Right atrium auricular region (tissue), 2 donors: ENCODE results near the gene SMIM35. TPM values are rescaled to one million over a fixed set of nuclear protein-coding genes. Genes with fewer than 3 reads are reported as not detected.

Experiments
- DNase-seq: peaks from one replicate; pipeline ENCODE4 v3.0.0-alpha.2; 2019; ENCODE audit warnings: low spot score
- H3K27ac ChIP-seq, 2 donors: fragments of 200-600 bp; sonication (generic); 1 replicate in 1 of 2; 2 replicates in 1 of 2; pipeline ENCODE4 v1.5.1; 2016 to 2019
- H3K27me3 ChIP-seq, 2 donors: fragments of 200-600 bp; sonication (generic); one replicate each; pipeline versions ENCODE4 v1.5.1 to v1.6.0; 2017 to 2019
- H3K36me3 ChIP-seq: fragments of 200-600 bp; sonication (generic); one replicate; pipeline ENCODE4 v1.5.1; 2016
- H3K4me1 ChIP-seq, 2 donors: fragments of 200-600 bp; sonication (generic); one replicate each; pipeline versions ENCODE4 v1.5.1 to v1.6.0; 2017 to 2019
- H3K4me3 ChIP-seq, 2 donors: fragments of 200-600 bp; sonication (generic); 1 replicate in 1 of 2; 2 replicates in 1 of 2; pipeline ENCODE4 v1.5.1; 2017 to 2019; ENCODE audit warnings: mild to moderate bottlenecking in 1 of 2, moderate library complexity in 1 of 2
- H3K9me3 ChIP-seq, 2 donors: fragments of 200-600 bp; sonication (generic); one replicate each; pipeline ENCODE4 v1.5.1; 2019
- CTCF ChIP-seq, 2 donors: fragments of 200-600 bp; sonication (generic); IDR thresholded peaks; one replicate each; pipeline ENCODE4 v1.5.1; 2019; ENCODE audit warnings: antibody characterized with exemption in 2 of 2
- total RNA-seq, 2 donors: library from RNA; depleted of rRNA; stranded (reverse); fragments of >200 nt; gene quantifications; one replicate each; pipeline ENCODE4 v1.1.0, GENCODE V29; 2016

The SMIM35 gene
- total RNA-seq, 2 donors from 2014 or later = not detected

- Histone ChIP-seq H3K36me3 (no peaks in the 10 kb centered on the region), H3K27ac (no peak overlapping the region), H3K27me3 (no peaks in the 10 kb centered on the region), H3K9me3 (no peaks in the 10 kb centered on the region), H3K4me1 (no peaks in the 10 kb centered on the region), H3K4me3 (no peak overlapping the region)
- TF ChIP-seq CTCF (IDR thresholded peaks at IDR 0.05) = no peak
- DNase-seq = no peak
Observed at GRCh38 chr11:118071416-118072030, 15.2 kb downstream of the SMIM35 start.

- no peaks in the 10 kb centered on the region for H3K27me3 ChIP-seq
- H3K4me1 ChIP-seq = no peaks in the 10 kb centered on the region
- H3K9me3 ChIP-seq = no peaks in the 10 kb centered on the region
- H3K27ac ChIP-seq = no peak overlapping the region
- no peak overlapping the region for H3K4me3 ChIP-seq
- H3K36me3 ChIP-seq = no peaks in the 10 kb centered on the region
- TF ChIP-seq CTCF (IDR thresholded peaks at IDR 0.05) = no peak
- no peak for DNase-seq
Observed at GRCh38 chr11:118068945-118069612, 17.7 kb downstream of the SMIM35 start.

GRCh38 chr11:118068206-118068944 is 18.4 kb downstream of the SMIM35 start:
- Histone ChIP-seq H3K36me3 (no peaks in the 10 kb centered on the region), H3K4me3 (no peak overlapping the region), H3K27me3 (no peaks in the 10 kb centered on the region), H3K9me3 (no peaks in the 10 kb centered on the region), H3K4me1 (no peaks in the 10 kb centered on the region), H3K27ac (no peak overlapping the region)
- DNase-seq = no peak
- no peak for TF ChIP-seq CTCF (IDR thresholded peaks at IDR 0.05)

GRCh38 chr11:118067006-118067405 is 19.8 kb downstream of the SMIM35 start:
- DNase-seq = no peak
- Histone ChIP-seq H3K9me3 (no peaks in the 10 kb centered on the region), H3K4me3 (no peak overlapping the region), H3K4me1 (no peaks in the 10 kb centered on the region), H3K27ac (no peak overlapping the region), H3K36me3 (no peaks in the 10 kb centered on the region), H3K27me3 (no peaks in the 10 kb centered on the region)
- no peak for TF ChIP-seq CTCF (IDR thresholded peaks at IDR 0.05)

- no peak overlapping the region for H3K27ac ChIP-seq
- H3K27me3 ChIP-seq = no peaks in the 10 kb centered on the region
- no peak for TF ChIP-seq CTCF (IDR thresholded peaks at IDR 0.05)
- H3K4me1 ChIP-seq = peaks cover 0 to 9% of the 10 kb centered on the region in 2 donors
- H3K36me3 ChIP-seq = no peaks in the 10 kb centered on the region
- H3K4me3 ChIP-seq = no peak overlapping the region
- no peaks in the 10 kb centered on the region for H3K9me3 ChIP-seq
- no peak for DNase-seq
Observed at GRCh38 chr11:118065384-118065783, 21.4 kb downstream of the SMIM35 start.
